Ovary (tissue), 3 donors: Measurements from ENCODE around the gene GLB1L3.

Experiments
- POLR2A ChIP-seq: fragments of 450-650 bp; IDR thresholded peaks from one replicate; pipeline ENCODE4 v1.6.1; 2017; ENCODE audit warnings: antibody characterized with exemption, mild to moderate bottlenecking, moderate library complexity
- TF ChIP-seq, protein P1 (sequence below), 3 donors: fragments of 450-650 bp in 2 of 3; fragments of 200-600 bp in 1 of 3; IDR thresholded peaks; one replicate each; pipeline versions ENCODE4 v1.5.1 to v1.8.0; 2016 to 2022; ENCODE audit warnings: antibody characterized with exemption in 3 of 3, mild to moderate bottlenecking in 1 of 3
- donor health status: DM: no; HTN: no; CAD: no.

DNA sequence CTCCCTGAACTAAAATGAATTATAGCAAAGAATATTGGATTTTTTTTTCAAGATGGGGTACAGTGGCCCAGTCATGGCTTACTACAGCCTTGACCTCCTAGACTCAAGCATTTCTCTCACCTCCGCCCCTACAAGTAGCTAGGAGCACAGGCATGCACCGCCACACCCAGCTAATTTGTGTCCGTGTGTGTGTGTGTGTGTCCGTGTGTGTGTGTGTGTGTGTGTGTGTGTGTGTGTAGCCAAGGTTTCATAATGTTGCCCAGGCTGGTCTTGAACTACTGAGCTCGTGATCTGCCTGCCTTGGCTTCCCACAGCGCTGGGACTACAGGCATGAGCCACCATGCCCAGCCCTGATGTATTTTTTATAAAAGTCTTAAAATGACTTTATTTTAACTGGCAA lies 35.6 kb upstream of the GLB1L3 start:
- TF ChIP-seq, protein P1, sequence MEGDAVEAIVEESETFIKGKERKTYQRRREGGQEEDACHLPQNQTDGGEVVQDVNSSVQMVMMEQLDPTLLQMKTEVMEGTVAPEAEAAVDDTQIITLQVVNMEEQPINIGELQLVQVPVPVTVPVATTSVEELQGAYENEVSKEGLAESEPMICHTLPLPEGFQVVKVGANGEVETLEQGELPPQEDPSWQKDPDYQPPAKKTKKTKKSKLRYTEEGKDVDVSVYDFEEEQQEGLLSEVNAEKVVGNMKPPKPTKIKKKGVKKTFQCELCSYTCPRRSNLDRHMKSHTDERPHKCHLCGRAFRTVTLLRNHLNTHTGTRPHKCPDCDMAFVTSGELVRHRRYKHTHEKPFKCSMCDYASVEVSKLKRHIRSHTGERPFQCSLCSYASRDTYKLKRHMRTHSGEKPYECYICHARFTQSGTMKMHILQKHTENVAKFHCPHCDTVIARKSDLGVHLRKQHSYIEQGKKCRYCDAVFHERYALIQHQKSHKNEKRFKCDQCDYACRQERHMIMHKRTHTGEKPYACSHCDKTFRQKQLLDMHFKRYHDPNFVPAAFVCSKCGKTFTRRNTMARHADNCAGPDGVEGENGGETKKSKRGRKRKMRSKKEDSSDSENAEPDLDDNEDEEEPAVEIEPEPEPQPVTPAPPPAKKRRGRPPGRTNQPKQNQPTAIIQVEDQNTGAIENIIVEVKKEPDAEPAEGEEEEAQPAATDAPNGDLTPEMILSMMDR (IDR thresholded peaks at IDR 0.05) = no peak
- no peak for TF ChIP-seq POLR2A
